ENCODE results near the gene NFKB1.

Gene NFKB1

GRCh38 chr4:102547973-102548372 lies 46.8 kb downstream of the NFKB1 start:
- Histone ChIP-seq H3K9me3 (ENCODE audit: low read length) (no peaks in the 10 kb centered on the region), H3K27ac (ENCODE audit: low read depth, low read length, poor library complexity, severe bottlenecking) (no peak overlapping the region), H3K9ac (ENCODE audit: low read length) (no peak overlapping the region), H3K9me2 (ENCODE audit: low read depth, low read length) (no peaks in the 10 kb centered on the region), H3K36me3 (ENCODE audit: insufficient read depth, low read length) (peaks cover 32% of the 10 kb centered on the region; the same call in 1 of the 2 replicates), H3F3A (ENCODE audit: insufficient read depth, low read length) (no peaks in the 10 kb centered on the region), H2AFZ (ENCODE audit: low read length) (no peak overlapping the region), H3K79me2 (ENCODE audit: insufficient read depth, low read length) (no peaks in the 10 kb centered on the region), H4K20me1 (ENCODE audit: insufficient read depth, low read length) (no peaks in the 10 kb centered on the region), H3K27me3 (ENCODE audit: insufficient read depth, low read length) (no peaks in the 10 kb centered on the region), H3K4me3 (ENCODE audit: low read depth, low read length, poor library complexity, severe bottlenecking) (no peak overlapping the region), H3K4me2 (ENCODE audit: low read length) (no peak overlapping the region), H3K4me1 (ENCODE audit: insufficient read depth, low read length, severe bottlenecking) (peaks cover 11% of the 10 kb centered on the region)
- TF ChIP-seq CTCF (IDR thresholded peaks at IDR 0.05; ENCODE audit: low read length) (no peak), EZH2 (IDR thresholded peaks at IDR 0.05; ENCODE audit: borderline replicate concordance, low read length) (no peak)

GRCh38 chr4:102551958-102552565 lies 50.9 kb downstream of the NFKB1 start:
- Histone ChIP-seq H3K4me1 (ENCODE audit: insufficient read depth, low read length, severe bottlenecking) (peaks cover 12% of the 10 kb centered on the region), H3K9ac (ENCODE audit: low read length) (no peak overlapping the region), H3K27me3 (ENCODE audit: insufficient read depth, low read length) (no peaks in the 10 kb centered on the region), H3K36me3 (ENCODE audit: insufficient read depth, low read length) (peaks cover 22% of the 10 kb centered on the region; the same call in 1 of the 2 replicates), H3K4me3 (ENCODE audit: low read depth, low read length, poor library complexity, severe bottlenecking) (no peak overlapping the region), H3K27ac (ENCODE audit: low read depth, low read length, poor library complexity, severe bottlenecking) (no peak overlapping the region), H3K9me2 (ENCODE audit: low read depth, low read length) (no peaks in the 10 kb centered on the region), H3K79me2 (ENCODE audit: insufficient read depth, low read length) (no peaks in the 10 kb centered on the region), H3K4me2 (ENCODE audit: low read length) (no peak overlapping the region), H4K20me1 (ENCODE audit: insufficient read depth, low read length) (no peaks in the 10 kb centered on the region), H3F3A (ENCODE audit: insufficient read depth, low read length) (no peaks in the 10 kb centered on the region), H2AFZ (ENCODE audit: low read length) (no peak overlapping the region), H3K9me3 (ENCODE audit: low read length) (no peaks in the 10 kb centered on the region)
- no peak for TF ChIP-seq CTCF (IDR thresholded peaks at IDR 0.05; ENCODE audit: low read length)
- TF ChIP-seq EZH2 (IDR thresholded peaks at IDR 0.05; ENCODE audit: borderline replicate concordance, low read length): no peak

DNA sequence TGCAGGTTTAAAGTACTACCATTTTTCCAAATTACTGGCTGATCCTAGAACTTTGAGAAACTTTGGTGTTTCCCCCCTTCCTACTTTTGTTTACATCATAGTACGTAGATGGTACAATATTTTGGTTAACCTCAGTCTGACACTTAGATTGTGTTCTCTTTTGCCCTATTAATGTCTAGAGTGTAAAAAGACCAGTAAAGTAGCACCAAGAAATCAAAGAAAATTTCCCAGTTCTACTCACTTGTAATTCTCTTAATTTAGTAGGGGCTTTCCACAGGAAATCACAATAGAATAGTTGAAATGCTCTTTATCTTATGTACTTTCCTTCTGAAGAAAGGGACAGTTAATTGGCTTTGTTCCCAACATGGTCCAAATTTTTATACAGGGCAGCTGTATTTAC lies 51.6 kb downstream of the NFKB1 start:
- no peaks in the 10 kb centered on the region for H3F3A ChIP-seq (ENCODE audit: insufficient read depth, low read length)
- no peaks in the 10 kb centered on the region for H3K79me2 ChIP-seq (ENCODE audit: insufficient read depth, low read length)
- no peak overlapping the region for H3K9ac ChIP-seq (ENCODE audit: low read length)
- H3K36me3 ChIP-seq (ENCODE audit: insufficient read depth, low read length): peaks cover 18% of the 10 kb centered on the region; the same call in 1 of the 2 replicates
- H3K4me2 ChIP-seq (ENCODE audit: low read length): no peak overlapping the region
- no peak for TF ChIP-seq EZH2 (IDR thresholded peaks at IDR 0.05; ENCODE audit: borderline replicate concordance, low read length)
- no peak for TF ChIP-seq CTCF (IDR thresholded peaks at IDR 0.05; ENCODE audit: low read length)
- H3K9me2 ChIP-seq (ENCODE audit: low read depth, low read length): no peaks in the 10 kb centered on the region
- H2AFZ ChIP-seq (ENCODE audit: low read length): no peak overlapping the region
- no peaks in the 10 kb centered on the region for H3K27me3 ChIP-seq (ENCODE audit: insufficient read depth, low read length)
- peaks cover 12% of the 10 kb centered on the region for H3K4me1 ChIP-seq (ENCODE audit: insufficient read depth, low read length, severe bottlenecking)
- no peak overlapping the region for H3K27ac ChIP-seq (ENCODE audit: low read depth, low read length, poor library complexity, severe bottlenecking)
- H4K20me1 ChIP-seq (ENCODE audit: insufficient read depth, low read length): no peaks in the 10 kb centered on the region
- no peak overlapping the region for H3K4me3 ChIP-seq (ENCODE audit: low read depth, low read length, poor library complexity, severe bottlenecking)
- no peaks in the 10 kb centered on the region for H3K9me3 ChIP-seq (ENCODE audit: low read length)
